Measurements from ENCODE around the gene CYP20A1.

DNA sequence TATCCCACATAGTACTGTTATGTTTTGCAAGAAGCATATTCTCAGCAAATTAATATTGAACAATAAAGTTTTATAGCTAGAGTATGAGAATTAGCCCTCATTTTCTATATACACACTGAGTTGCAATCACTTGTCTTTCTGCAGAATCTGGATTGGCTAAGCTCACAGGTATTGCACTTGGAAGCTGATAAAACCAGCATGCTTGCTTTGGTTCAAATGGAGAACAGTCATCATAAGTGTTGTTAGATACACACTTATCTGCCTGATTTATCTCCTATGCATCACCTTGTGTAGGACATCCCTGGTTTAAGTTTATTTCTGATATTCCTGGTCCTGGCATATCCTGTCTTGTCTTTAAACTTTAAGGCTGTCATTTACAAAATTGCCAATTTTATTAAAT lies 38.0 kb upstream of the CYP20A1 start:
- TF ChIP-seq SP1 (CRISPR knock-in tag; IDR thresholded peaks at IDR 0.05): no peak
- no peak for TF ChIP-seq ATF7 (IDR thresholded peaks at IDR 0.05)
- no peak for TF ChIP-seq ZBTB2 (IDR thresholded peaks at IDR 0.05)
- TF ChIP-seq, protein P1, sequence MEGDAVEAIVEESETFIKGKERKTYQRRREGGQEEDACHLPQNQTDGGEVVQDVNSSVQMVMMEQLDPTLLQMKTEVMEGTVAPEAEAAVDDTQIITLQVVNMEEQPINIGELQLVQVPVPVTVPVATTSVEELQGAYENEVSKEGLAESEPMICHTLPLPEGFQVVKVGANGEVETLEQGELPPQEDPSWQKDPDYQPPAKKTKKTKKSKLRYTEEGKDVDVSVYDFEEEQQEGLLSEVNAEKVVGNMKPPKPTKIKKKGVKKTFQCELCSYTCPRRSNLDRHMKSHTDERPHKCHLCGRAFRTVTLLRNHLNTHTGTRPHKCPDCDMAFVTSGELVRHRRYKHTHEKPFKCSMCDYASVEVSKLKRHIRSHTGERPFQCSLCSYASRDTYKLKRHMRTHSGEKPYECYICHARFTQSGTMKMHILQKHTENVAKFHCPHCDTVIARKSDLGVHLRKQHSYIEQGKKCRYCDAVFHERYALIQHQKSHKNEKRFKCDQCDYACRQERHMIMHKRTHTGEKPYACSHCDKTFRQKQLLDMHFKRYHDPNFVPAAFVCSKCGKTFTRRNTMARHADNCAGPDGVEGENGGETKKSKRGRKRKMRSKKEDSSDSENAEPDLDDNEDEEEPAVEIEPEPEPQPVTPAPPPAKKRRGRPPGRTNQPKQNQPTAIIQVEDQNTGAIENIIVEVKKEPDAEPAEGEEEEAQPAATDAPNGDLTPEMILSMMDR (IDR thresholded peaks at IDR 0.05 in 2 of 3, conservative IDR thresholded peaks at IDR 0.05 in 1 of 3; ENCODE audit: insufficient read depth in 2 of 3, low read depth in 1 of 3, low read length in 3 of 3): no peak
- TF ChIP-seq EZH2 (IDR thresholded peaks at IDR 0.05; ENCODE audit: borderline replicate concordance, low read depth, low read length): no peak
- TF ChIP-seq HDAC1 (IDR thresholded peaks at IDR 0.05): no peak
- no peak for TF ChIP-seq FOXA1 (IDR thresholded peaks at IDR 0.05; ENCODE audit: borderline replicate concordance)
- TF ChIP-seq ZBTB7A (IDR thresholded peaks at IDR 0.05; ENCODE audit: borderline replicate concordance, control insufficient read depth, low read depth, low read length): no peak

Data from K562 (cell line).